Stomach (tissue), 4 donors: Measurements from ENCODE around the gene HIP1.
"Not testable (repeated sequence)": the region's sequence is repeated elsewhere in the genome, so short reads cannot be mapped to it uniquely, and the experiment has no call there.

Source experiments
- POLR2A ChIP-seq, 4 donors: fragments of 450-650 bp; IDR thresholded peaks; one replicate each; pipeline ENCODE4 v1.6.1; 2016; ENCODE audit warnings: antibody characterized with exemption in 4 of 4, control low read depth in 2 of 4, mild to moderate bottlenecking in 1 of 4, moderate library complexity in 1 of 4
- POLR2AphosphoS5 ChIP-seq, 3 donors: sonication (generic); formaldehyde crosslinking; IDR thresholded peaks; one replicate each; pipeline ENCODE4 v1.6.1; 2016; ENCODE audit warnings: antibody characterized with exemption in 3 of 3
- TF ChIP-seq, protein P1 (sequence below), 7 experiments: fragments of 450-650 bp in 4 of 7; fragments of 200-600 bp in 3 of 7; sonication (generic) in 3 of 7; IDR thresholded peaks; one replicate each; pipeline ENCODE4 v1.5.1; 2016 to 2019; ENCODE audit warnings: antibody characterized with exemption in 7 of 7, control low read depth in 2 of 7, mild to moderate bottlenecking in 1 of 7

DNA sequence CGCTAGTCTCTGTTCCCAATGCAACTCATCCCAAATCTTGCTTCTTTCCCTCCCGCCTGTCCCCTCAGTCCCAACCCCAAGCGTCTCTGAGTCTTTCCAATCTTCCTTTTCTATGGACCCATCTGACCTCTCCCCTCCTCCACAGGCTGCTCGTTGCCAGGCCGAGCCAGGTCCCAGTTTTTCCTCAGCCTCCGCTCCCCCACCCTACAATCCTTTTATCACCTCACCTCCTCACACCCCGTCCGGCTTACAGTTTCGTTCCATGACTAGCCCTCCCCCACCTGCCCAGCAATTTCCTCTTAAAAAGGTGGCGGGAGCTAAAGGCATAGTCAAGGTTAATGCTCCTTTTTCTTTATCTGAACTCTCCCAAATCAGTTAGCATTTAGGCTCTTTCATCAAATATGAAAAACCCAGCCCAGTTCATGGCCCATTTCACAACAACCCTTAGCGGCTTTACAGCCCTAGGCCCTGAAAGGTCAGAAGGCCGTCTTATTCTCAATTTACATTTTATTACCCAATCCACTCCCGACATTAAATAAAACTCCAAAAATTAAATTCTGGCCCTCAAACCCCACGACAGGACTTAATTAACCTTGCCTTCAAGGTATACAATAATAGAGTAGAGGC, 42.0 kb upstream of the HIP1 start:
- TF ChIP-seq, protein P1, sequence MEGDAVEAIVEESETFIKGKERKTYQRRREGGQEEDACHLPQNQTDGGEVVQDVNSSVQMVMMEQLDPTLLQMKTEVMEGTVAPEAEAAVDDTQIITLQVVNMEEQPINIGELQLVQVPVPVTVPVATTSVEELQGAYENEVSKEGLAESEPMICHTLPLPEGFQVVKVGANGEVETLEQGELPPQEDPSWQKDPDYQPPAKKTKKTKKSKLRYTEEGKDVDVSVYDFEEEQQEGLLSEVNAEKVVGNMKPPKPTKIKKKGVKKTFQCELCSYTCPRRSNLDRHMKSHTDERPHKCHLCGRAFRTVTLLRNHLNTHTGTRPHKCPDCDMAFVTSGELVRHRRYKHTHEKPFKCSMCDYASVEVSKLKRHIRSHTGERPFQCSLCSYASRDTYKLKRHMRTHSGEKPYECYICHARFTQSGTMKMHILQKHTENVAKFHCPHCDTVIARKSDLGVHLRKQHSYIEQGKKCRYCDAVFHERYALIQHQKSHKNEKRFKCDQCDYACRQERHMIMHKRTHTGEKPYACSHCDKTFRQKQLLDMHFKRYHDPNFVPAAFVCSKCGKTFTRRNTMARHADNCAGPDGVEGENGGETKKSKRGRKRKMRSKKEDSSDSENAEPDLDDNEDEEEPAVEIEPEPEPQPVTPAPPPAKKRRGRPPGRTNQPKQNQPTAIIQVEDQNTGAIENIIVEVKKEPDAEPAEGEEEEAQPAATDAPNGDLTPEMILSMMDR (IDR thresholded peaks at IDR 0.05), result not testable (repeated sequence)
- TF ChIP-seq POLR2AphosphoS5, POLR2A (IDR thresholded peaks at IDR 0.05): not testable (repeated sequence)
